Adrenal gland (tissue), 12 donors: ENCODE data around the gene KIF6. TPM values are rescaled to one million over a fixed set of nuclear protein-coding genes. Genes with fewer than 3 reads are reported as not detected.

Experiments used
- DNase-seq, 7 donors: peaks; one replicate each; pipeline ENCODE4 v3.0.0-alpha.2; 2019 to 2020
- H3K27ac ChIP-seq, 5 donors: fragments of 200-600 bp; sonication (generic) in 4 of 5; 1 replicate in 3 of 5; 2 replicates in 2 of 5; pipeline versions ENCODE4 v1.5.1 to v1.8.0; 2016 to 2020; ENCODE audit warnings: mild to moderate bottlenecking in 1 of 5
- H3K27me3 ChIP-seq: fragments of 200-600 bp; 2 replicates; pipeline ENCODE4 v1.8.0; 2021
- H3K36me3 ChIP-seq, 2 donors: fragments of 200-600 bp; replicated peaks in 1 of 2; 1 replicate in 1 of 2; 2 replicates in 1 of 2; pipeline versions ENCODE4 v1.5.1 to v1.8.0; 2018 to 2022
- H3K4me1 ChIP-seq, 2 donors: fragments of 200-600 bp; replicated peaks in 1 of 2; 1 replicate in 1 of 2; 2 replicates in 1 of 2; pipeline versions ENCODE4 v1.5.1 to v1.8.0; 2018 to 2021
- H3K4me3 ChIP-seq, 4 donors: fragments of 200-600 bp; sonication (generic) in 3 of 4; one replicate each; pipeline ENCODE4 v1.5.1; 2016 to 2018
- H3K9me3 ChIP-seq, 3 donors: fragments of 200-600 bp; sonication (generic) in 1 of 3; replicated peaks in 1 of 3; 1 replicate in 2 of 3; 2 replicates in 1 of 3; pipeline versions ENCODE4 v1.5.1 to v1.8.0; 2016 to 2021
- CTCF ChIP-seq, 6 experiments: fragments of 450-650 bp in 4 of 6; fragments of 200-600 bp in 2 of 6; sonication (generic) in 1 of 6; IDR thresholded peaks; 1 replicate in 5 of 6; 2 replicates in 1 of 6; pipeline versions ENCODE4 v1.5.1 to v1.8.0; 2016 to 2021; ENCODE audit warnings: antibody characterized with exemption in 6 of 6, mild to moderate bottlenecking in 2 of 6, moderate library complexity in 1 of 6
- POLR2A ChIP-seq, 2 donors: fragments of 450-650 bp; IDR thresholded peaks; one replicate each; pipeline ENCODE4 v1.6.1; 2017; ENCODE audit warnings: antibody characterized with exemption in 2 of 2, mild to moderate bottlenecking in 2 of 2, moderate library complexity in 1 of 2
- WGBS, 4 donors: extraction: QIAGEN DNeasy Blood & Tissue Kit in 2 of 4; methylation state at CpG; one replicate each; pipeline versions ENCODE4 v1.1.5 to v1.1.7; 2013 to 2017; 5-methylcytosine and 5-hydroxymethylcytosine counted together
- intact Hi-C, 2 donors: fragments of 100-400 bp; cut with DNase I; formaldehyde crosslinking; loops; one replicate each; pipeline versions ENCODE4 v1.14.1 to v1.15.0; 2022 to 2023
- polyA plus RNA-seq, 3 donors: library from polyadenylated mRNA; stranded (reverse); fragments of 200-250 nt in 2 of 3; fragments of 350-450 nt in 1 of 3; fragmentation: Illumina TruSeq in 1 of 3; extraction: RNeasy Lipid Tissue Mini Kit (QIAGEN cat#74804) in 1 of 3; gene quantifications; one replicate each; pipeline ENCODE4 v1.2.3, GENCODE V29; 2013 to 2014
- total RNA-seq, 9 donors: library from RNA; depleted of rRNA in 4 of 9; stranded (reverse); fragments of >200 nt in 4 of 9; fragments of 120-200 nt in 1 of 9; fragmentation: NEBNext Ultra II Directional in 1 of 9; extraction: Animal tissue kit (Norgen Biotek cat#: 25700) in 1 of 9; gene quantifications; one replicate each; pipeline versions ENCODE4 v1.1.0 to v1.2.4, GENCODE V29; 2013 to 2023
- donor health status: healthy with polysubstance abuse.
- donor health status: Bipolar disorder and iron deficiency.
- donor health status: DM: yes; HTN: yes; CAD: no.
- donor health status: DM: no; HTN: no; CAD: no.
- donor health status: DM: no; HTN: no; CAD: no.
- donor health status: DM: yes; HTN: yes; CAD: no.

KIF6 gene
- total and polyA plus RNA-seq, 12 donors = 0.52 to 4.2 (median 0.73) TPM

GRCh38 chr6:39335780-39336545 lies 389.2 kb downstream of the KIF6 start:
- 44 to 65% (median 52%) methylated on average over 5 of the region's 5 CpGs for WGBS, 4 donors
- H3K4me3 ChIP-seq = no peak overlapping the region
- H3K9me3 ChIP-seq = no peaks in the 10 kb centered on the region
- no peaks in the 10 kb centered on the region for H3K36me3 ChIP-seq
- no peak overlapping the region for H3K27ac ChIP-seq
- peaks cover 12 to 16% of the 10 kb centered on the region in 2 donors for H3K4me1 ChIP-seq
- no peaks in the 10 kb centered on the region for H3K27me3 ChIP-seq
- intact Hi-C loops = no loop called here
- TF ChIP-seq CTCF (IDR thresholded peaks at IDR 0.05) = no peak
- TF ChIP-seq POLR2A (IDR thresholded peaks at IDR 0.05) = no peak
- DNase-seq = peak in 3 of 7 donors; percentile 21 to 38 (median 24)

GRCh38 chr6:39333644-39334438 lies 391.4 kb downstream of the KIF6 start:
- no peak overlapping the region for H3K27ac ChIP-seq
- no peak overlapping the region for H3K4me3 ChIP-seq
- H3K36me3 ChIP-seq = no peaks in the 10 kb centered on the region
- TF ChIP-seq CTCF (IDR thresholded peaks at IDR 0.05) (no peak), POLR2A (IDR thresholded peaks at IDR 0.05) (no peak)
- H3K4me1 ChIP-seq = peaks cover 0 to 1% of the 10 kb centered on the region in 2 donors
- no peaks in the 10 kb centered on the region for H3K9me3 ChIP-seq
- 83 to 88% (median 84%) methylated on average over 7 of the region's 7 CpGs for WGBS, 4 donors
- no peaks in the 10 kb centered on the region for H3K27me3 ChIP-seq
- intact Hi-C loops = no loop called here
- DNase-seq = no peak

- Histone ChIP-seq H3K4me1 (no peaks in the 10 kb centered on the region), H3K4me3 (no peak overlapping the region), H3K27ac (no peak overlapping the region), H3K27me3 (no peaks in the 10 kb centered on the region), H3K36me3 (no peaks in the 10 kb centered on the region), H3K9me3 (no peaks in the 10 kb centered on the region)
- 56 to 77% (median 63%) methylated on average over 3 of the region's 3 CpGs for WGBS, 4 donors
- TF ChIP-seq POLR2A (IDR thresholded peaks at IDR 0.05) (no peak), CTCF (IDR thresholded peaks at IDR 0.05) (no peak)
- intact Hi-C loops = no loop called here
- DNase-seq = peak in 2 of 7 donors; percentile 30 to 38
These were observed 394.7 kb downstream of the KIF6 start for GRCh38 chr6:39330476-39330875.

- H3K27ac ChIP-seq = no peak overlapping the region
- intact Hi-C loops = no loop called here
- no peaks in the 10 kb centered on the region for H3K4me1 ChIP-seq
- peak in 4 of 7 donors; percentile 20 to 60 (median 26) for DNase-seq
- H3K27me3 ChIP-seq = no peaks in the 10 kb centered on the region
- no peaks in the 10 kb centered on the region for H3K9me3 ChIP-seq
- H3K4me3 ChIP-seq = no peak overlapping the region
- WGBS, 4 donors = 65 to 87% (median 74%) methylated on average over 3 of the region's 3 CpGs
- H3K36me3 ChIP-seq = no peaks in the 10 kb centered on the region
- TF ChIP-seq POLR2A (IDR thresholded peaks at IDR 0.05) (no peak), CTCF (IDR thresholded peaks at IDR 0.05) (no peak)
These were observed 395.2 kb downstream of the KIF6 start for GRCh38 chr6:39330057-39330456.
